Spleen (tissue), 7 donors: Measurements from ENCODE around the gene RAD51B.

Source experiments
- POLR2A ChIP-seq, 3 donors: fragments of 450-650 bp; IDR thresholded peaks; one replicate each; pipeline ENCODE4 v1.5.1; 2017; ENCODE audit warnings: antibody characterized with exemption in 3 of 3, mild to moderate bottlenecking in 1 of 3
- TF ChIP-seq, protein P1 (sequence below), 11 experiments: fragments of 200-600 bp in 7 of 11; fragments of 450-650 bp in 4 of 11; sonication (generic) in 4 of 11; IDR thresholded peaks in 8 of 11; conservative IDR thresholded peaks in 3 of 11; 1 replicate in 7 of 11; 2 replicates in 4 of 11; pipeline versions ENCODE4 v1.4.0 to v1.8.0; 2016 to 2021; ENCODE audit warnings: antibody characterized with exemption in 11 of 11, inconsistent platforms in 4 of 11, mild to moderate bottlenecking in 1 of 11
- donor health status: DM: no; HTN: no; CAD: no; lungs with moderate emphysema.
- donor health status: DM: no; HTN: no; CAD: no.
- donor health status: DM: no; HTN: no; CAD: no.

DNA sequence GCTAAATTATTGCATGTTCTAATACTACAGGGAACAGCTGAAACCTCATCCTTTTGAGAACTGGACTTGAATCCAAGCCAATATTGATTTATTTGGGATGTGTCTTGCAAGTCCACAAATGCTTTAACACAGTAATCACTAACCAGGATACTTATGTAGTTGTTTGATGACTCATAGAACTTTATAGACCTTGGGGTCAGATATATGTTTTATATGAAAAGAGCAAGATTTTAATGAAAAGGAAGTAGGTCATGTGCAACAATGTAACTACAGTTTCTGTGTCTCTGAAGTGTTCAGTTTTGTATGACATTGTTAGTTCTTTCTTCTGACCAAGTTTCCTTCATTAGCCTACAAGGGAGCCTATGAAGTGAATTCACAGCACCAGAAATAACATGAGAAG is 621.2 kb downstream of the RAD51B start:
- TF ChIP-seq, protein P1, sequence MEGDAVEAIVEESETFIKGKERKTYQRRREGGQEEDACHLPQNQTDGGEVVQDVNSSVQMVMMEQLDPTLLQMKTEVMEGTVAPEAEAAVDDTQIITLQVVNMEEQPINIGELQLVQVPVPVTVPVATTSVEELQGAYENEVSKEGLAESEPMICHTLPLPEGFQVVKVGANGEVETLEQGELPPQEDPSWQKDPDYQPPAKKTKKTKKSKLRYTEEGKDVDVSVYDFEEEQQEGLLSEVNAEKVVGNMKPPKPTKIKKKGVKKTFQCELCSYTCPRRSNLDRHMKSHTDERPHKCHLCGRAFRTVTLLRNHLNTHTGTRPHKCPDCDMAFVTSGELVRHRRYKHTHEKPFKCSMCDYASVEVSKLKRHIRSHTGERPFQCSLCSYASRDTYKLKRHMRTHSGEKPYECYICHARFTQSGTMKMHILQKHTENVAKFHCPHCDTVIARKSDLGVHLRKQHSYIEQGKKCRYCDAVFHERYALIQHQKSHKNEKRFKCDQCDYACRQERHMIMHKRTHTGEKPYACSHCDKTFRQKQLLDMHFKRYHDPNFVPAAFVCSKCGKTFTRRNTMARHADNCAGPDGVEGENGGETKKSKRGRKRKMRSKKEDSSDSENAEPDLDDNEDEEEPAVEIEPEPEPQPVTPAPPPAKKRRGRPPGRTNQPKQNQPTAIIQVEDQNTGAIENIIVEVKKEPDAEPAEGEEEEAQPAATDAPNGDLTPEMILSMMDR (IDR thresholded peaks at IDR 0.05 in 8 of 11, conservative IDR thresholded peaks at IDR 0.05 in 3 of 11) = no peak
- TF ChIP-seq POLR2A (IDR thresholded peaks at IDR 0.05) = no peak
